Transverse colon (tissue), 4 donors: ENCODE data around the gene KIAA1755. TPM values are rescaled to one million over a fixed set of nuclear protein-coding genes. Genes with fewer than 3 reads are reported as not detected.
A peak's percentile ranks its signal among the peaks of the same experiment; 100 is the strongest.

Source experiments
- DNase-seq: peaks from one replicate; pipeline ENCODE4 v3.0.0-alpha.2; 2019
- H3K27ac ChIP-seq, 4 donors: fragments of 200-600 bp; sonication (generic); 2 replicates each; pipeline ENCODE4 v1.5.1; 2016 to 2018; ENCODE audit warnings: inconsistent platforms in 4 of 4
- H3K27me3 ChIP-seq: fragments of 200-600 bp; sonication (generic); 2 replicates; pipeline ENCODE4 v1.5.1; 2017; ENCODE audit warnings: inconsistent platforms
- H3K36me3 ChIP-seq, 4 donors: fragments of 200-600 bp; sonication (generic); 2 replicates each; pipeline ENCODE4 v1.5.1; 2017 to 2019; ENCODE audit warnings: inconsistent platforms in 4 of 4
- H3K4me1 ChIP-seq, 4 donors: fragments of 200-600 bp; sonication (generic); 2 replicates each; pipeline ENCODE4 v1.5.1; 2017 to 2020; ENCODE audit warnings: inconsistent platforms in 4 of 4
- H3K4me3 ChIP-seq, 4 donors: fragments of 200-600 bp; sonication (generic); 1 replicate in 1 of 4; 2 replicates in 3 of 4; pipeline versions ENCODE4 v1.5.1 to v1.6.1; 2017 to 2019; ENCODE audit warnings: inconsistent platforms in 4 of 4
- H3K9me3 ChIP-seq, 2 donors: fragments of 200-600 bp; sonication (generic); 2 replicates each; pipeline ENCODE4 v1.5.1; 2017 to 2019; ENCODE audit warnings: inconsistent platforms in 2 of 2
- CTCF ChIP-seq, 5 experiments: fragments of 200-600 bp in 3 of 5; fragments of 450-650 bp in 2 of 5; sonication (generic) in 3 of 5; IDR thresholded peaks; 1 replicate in 2 of 5; 2 replicates in 3 of 5; pipeline ENCODE4 v1.5.1; 2016 to 2017; ENCODE audit warnings: antibody characterized with exemption in 5 of 5, inconsistent platforms in 3 of 5, mild to moderate bottlenecking in 2 of 5, moderate library complexity in 1 of 5
- EP300 ChIP-seq: sonication (generic); formaldehyde crosslinking; IDR thresholded peaks from one replicate; pipeline ENCODE4 v1.6.1; 2017; ENCODE audit warnings: antibody characterized with exemption, low read depth
- POLR2A ChIP-seq: fragments of 450-650 bp; IDR thresholded peaks from one replicate; pipeline ENCODE4 v1.6.1; 2016; ENCODE audit warnings: antibody characterized with exemption, mild to moderate bottlenecking, moderate library complexity
- POLR2AphosphoS5 ChIP-seq, 3 donors: sonication (generic); formaldehyde crosslinking; IDR thresholded peaks; one replicate each; pipeline ENCODE4 v1.6.1; 2016; ENCODE audit warnings: antibody characterized with exemption in 3 of 3
- WGBS, 2 donors: methylation state at CpG; one replicate each; pipeline ENCODE4 v1.1.5; 2018; ENCODE audit warnings: low coverage in 1 of 2; 5-methylcytosine and 5-hydroxymethylcytosine counted together
- in situ Hi-C, 4 donors: fragments of 200-750 bp; cut with MboI; loops; one replicate each; pipeline versions ENCODE4 v1.15.0 to v1.15.1; 2017; ENCODE audit warnings: low sequenced_read_pairs in 3 of 4, low pct_ligation_motif_present in 1 of 4, low pct_unique_long_range_greater_than_20kb in 1 of 4
- intact Hi-C: fragments of 100-400 bp; cut with DNase I; formaldehyde crosslinking; loops from one replicate; pipeline ENCODE4 v1.15.1; 2023; ENCODE audit warnings: low total_unique reads
- total RNA-seq, 4 donors: library from RNA; depleted of rRNA; stranded (reverse); fragments of >200 nt; gene quantifications; one replicate each; pipeline ENCODE4 v1.1.0, GENCODE V29; 2016

Gene KIAA1755
- total RNA-seq, 4 donors from 2014 or later = 1.6 to 20.2 (median 3.7) TPM

GRCh38 chr20:38270869-38271605, 10.5 kb upstream of the KIAA1755 start:
- in situ Hi-C loops = no loop called here
- no peaks in the 10 kb centered on the region for H3K27me3 ChIP-seq
- H3K27ac ChIP-seq = peak overlapping the region; percentile 18 to 59 (median 48)
- WGBS, 2 donors = 59 to 87% methylated on average over 3 to 10 of the region's 10 CpGs
- intact Hi-C loops = no loop called here
- H3K36me3 ChIP-seq = no peaks in the 10 kb centered on the region
- TF ChIP-seq POLR2AphosphoS5 (IDR thresholded peaks at IDR 0.05) = no peak
- TF ChIP-seq POLR2A = no peak
- TF ChIP-seq CTCF (IDR thresholded peaks at IDR 0.05) = no peak
- H3K4me1 ChIP-seq = peaks cover 0 to 10% (median 4%) of the 10 kb centered on the region in 4 donors
- no peak for DNase-seq
- no peak overlapping the region for H3K4me3 ChIP-seq
- no peaks in the 10 kb centered on the region for H3K9me3 ChIP-seq

- WGBS, 2 donors = 67 to 76% methylated on average over 1 to 6 of the region's 6 CpGs
- Histone ChIP-seq H3K4me1 (peaks cover 0 to 10% (median 4%) of the 10 kb centered on the region in 4 donors), H3K27me3 (no peaks in the 10 kb centered on the region), H3K9me3 (no peaks in the 10 kb centered on the region), H3K36me3 (no peaks in the 10 kb centered on the region), H3K27ac (no peak overlapping the region), H3K4me3 (no peak overlapping the region)
- DNase-seq = no peak
- TF ChIP-seq EP300 = no peak
- no peak for TF ChIP-seq POLR2AphosphoS5 (IDR thresholded peaks at IDR 0.05)
- no peak for TF ChIP-seq POLR2A
- TF ChIP-seq CTCF (IDR thresholded peaks at IDR 0.05) = no peak
- intact Hi-C loops (no loop called here), in situ Hi-C loops (no loop called here)
These were observed 9.2 kb upstream of the KIAA1755 start for GRCh38 chr20:38269715-38270114.

- Histone ChIP-seq H3K4me1 (peaks cover 0 to 10% (median 4%) of the 10 kb centered on the region in 4 donors), H3K9me3 (no peaks in the 10 kb centered on the region), H3K27ac (no peak overlapping the region), H3K36me3 (no peaks in the 10 kb centered on the region), H3K27me3 (no peaks in the 10 kb centered on the region), H3K4me3 (no peak overlapping the region)
- in situ Hi-C loops (no loop called here), intact Hi-C loops (no loop called here)
- TF ChIP-seq EP300 (no peak), POLR2AphosphoS5 (IDR thresholded peaks at IDR 0.05) (no peak), CTCF (IDR thresholded peaks at IDR 0.05) (no peak), POLR2A (no peak)
- DNase-seq = no peak
- 95 to 100% methylated on average over 2 to 3 of the region's 3 CpGs for WGBS, 2 donors
These were observed 8.5 kb upstream of the KIAA1755 start for GRCh38 chr20:38269040-38269439.

DNA sequence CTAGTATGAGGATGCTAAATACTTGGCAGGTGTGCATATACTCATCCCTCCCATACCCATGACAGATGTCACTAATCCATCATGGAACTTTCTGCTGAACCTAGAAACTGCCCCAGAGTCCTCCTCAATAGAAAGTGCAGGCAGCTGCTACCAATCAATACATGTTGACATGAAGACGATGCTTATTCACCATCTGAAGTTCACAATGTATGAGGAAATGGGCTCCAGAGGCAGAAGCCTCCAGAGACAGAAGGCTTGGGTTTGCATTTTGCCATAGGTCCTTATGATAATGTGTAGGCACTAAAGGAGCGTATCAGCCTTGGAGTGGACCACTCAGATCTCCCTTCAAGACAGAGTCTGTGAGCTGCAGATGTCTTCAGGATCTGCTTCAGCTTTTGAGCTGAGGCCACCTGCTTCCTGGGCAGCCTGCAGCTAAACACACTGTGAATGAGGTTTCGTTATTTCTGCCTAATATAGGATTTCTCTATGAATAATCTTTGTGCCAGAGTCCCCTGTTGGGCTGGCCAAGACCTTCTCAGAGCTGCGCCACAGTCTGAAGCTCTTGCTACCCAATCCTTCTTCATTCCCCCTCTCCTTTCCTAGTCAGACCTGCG, 7.5 kb upstream of the KIAA1755 start:
- H3K27me3 ChIP-seq = no peaks in the 10 kb centered on the region
- no peak for DNase-seq
- no peaks in the 10 kb centered on the region for H3K36me3 ChIP-seq
- in situ Hi-C loops = no loop called here
- H3K4me3 ChIP-seq = no peak overlapping the region
- peaks cover 0 to 10% (median 4%) of the 10 kb centered on the region in 4 donors for H3K4me1 ChIP-seq
- TF ChIP-seq CTCF (IDR thresholded peaks at IDR 0.05) = no peak
- no peak for TF ChIP-seq POLR2AphosphoS5 (IDR thresholded peaks at IDR 0.05)
- TF ChIP-seq POLR2A = no peak
- no peak for TF ChIP-seq EP300
- H3K27ac ChIP-seq = no peak overlapping the region
- no peaks in the 10 kb centered on the region for H3K9me3 ChIP-seq
- WGBS, 2 donors = 65 to 70% methylated on average over 3 to 5 of the region's 5 CpGs
- intact Hi-C loops = no loop called here
